Measurements from ENCODE around the gene OR8B4.
"Not testable (repeated sequence)": the region's sequence is repeated elsewhere in the genome, so short reads cannot be mapped to it uniquely, and the experiment has no call there.

The OR8B4 gene, protein sequence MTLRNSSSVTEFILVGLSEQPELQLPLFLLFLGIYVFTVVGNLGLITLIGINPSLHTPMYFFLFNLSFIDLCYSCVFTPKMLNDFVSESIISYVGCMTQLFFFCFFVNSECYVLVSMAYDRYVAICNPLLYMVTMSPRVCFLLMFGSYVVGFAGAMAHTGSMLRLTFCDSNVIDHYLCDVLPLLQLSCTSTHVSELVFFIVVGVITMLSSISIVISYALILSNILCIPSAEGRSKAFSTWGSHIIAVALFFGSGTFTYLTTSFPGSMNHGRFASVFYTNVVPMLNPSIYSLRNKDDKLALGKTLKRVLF

DNA sequence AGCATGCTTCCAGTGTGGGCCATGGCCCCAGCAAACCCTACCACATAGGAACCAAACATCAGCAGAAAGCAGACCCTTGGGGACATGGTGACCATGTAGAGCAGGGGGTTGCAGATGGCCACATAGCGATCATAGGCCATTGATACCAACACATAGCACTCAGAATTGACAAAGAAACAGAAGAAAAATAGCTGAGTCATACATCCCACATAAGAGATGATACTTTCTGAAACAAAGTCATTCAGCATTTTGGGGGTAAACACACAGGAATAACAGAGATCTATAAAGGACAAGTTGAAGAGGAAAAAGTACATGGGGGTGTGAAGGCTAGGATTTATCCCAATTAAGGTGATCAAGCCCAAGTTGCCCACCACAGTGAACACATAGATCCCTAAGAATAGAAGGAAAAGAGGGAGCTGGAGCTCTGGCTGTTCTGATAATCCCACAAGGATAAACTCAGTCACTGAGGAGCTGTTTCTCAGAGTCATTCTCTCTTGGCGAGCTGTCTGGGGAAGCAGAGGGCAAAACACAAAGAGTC, at the start of gene OR8B4:
Gene OR8B4, minus strand, starts transcription at position 488 of the 538 bp plus-strand sequence. Its CDS starts 0 bp downstream, at position 488.
- no peak for DNase-seq (ENCODE audit: low read depth in 2 of 2)

DNA sequence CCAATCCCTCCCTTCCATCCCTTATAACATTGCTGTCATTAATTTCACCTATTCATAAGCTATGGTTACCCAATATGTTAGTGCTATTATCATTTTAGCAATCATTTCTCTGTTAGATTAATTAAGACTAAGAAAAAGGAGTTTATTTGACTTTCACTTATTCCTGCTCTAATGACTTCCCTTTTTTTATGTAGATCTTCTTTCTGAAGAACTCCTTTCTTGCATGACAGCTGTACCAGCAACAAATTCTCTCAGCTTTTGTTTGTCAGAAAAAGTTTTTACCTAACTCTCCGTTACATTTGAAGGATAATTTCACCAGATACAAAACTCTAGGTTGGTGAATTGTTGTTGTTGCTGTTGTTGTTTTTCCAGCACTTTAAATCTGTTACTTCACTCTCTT, 49.4 kb upstream of the OR8B4 start:
- no peak for DNase-seq (ENCODE audit: low read depth in 2 of 2)

DNA sequence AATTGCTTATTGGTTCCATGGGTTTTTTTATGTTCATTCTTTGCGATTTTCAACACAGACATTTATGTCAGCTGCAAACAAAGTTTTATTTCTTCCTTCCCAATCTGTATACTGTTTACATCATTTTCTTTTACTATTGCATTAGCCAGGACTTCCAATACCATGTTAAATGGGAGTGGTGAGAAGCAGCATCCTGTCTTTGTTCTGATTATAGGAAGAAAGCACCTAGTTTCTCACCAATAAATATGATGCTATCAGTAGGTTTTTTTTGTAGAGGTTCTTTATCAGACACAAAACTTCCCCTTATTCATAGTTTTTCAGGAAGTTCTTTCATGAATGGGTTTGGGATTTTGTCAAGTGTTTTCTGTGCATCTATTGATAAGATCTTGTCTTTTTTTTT, 48.8 kb upstream of the OR8B4 start:
- DNase-seq (ENCODE audit: low read depth in 2 of 2): no peak

DNA sequence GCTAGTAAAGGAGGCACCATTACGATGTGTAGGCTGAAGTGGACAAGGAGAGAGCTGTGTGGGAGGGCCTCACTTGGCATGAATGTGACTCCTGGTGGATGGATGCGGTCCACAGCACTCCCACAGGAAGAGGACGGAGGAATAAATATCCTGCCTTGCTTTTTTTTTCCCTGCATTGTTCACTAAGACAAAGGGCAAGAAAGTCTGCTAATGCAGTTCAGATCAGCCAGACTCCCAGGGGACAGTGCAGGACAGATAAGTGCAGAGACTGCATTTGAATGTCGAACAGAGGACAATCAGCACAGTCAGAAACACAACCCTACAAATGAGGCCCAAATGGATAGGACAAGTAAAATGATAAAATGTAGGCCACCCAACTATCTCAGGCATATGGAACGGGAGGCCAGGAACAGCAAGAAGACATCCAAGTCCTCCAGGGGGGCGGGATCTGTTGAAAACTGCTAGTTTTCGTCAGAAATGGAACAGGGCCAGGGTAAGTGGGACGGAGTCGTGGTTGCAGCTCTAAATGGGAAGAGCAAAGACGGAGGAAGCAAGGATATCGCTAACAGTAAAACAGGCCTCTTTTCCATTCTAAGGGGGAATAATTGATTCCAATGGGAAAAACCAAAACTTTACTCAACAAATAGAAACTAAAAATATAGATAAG, 46.0 kb upstream of the OR8B4 start:
- no peak for DNase-seq (ENCODE audit: low read depth in 2 of 2)

DNA sequence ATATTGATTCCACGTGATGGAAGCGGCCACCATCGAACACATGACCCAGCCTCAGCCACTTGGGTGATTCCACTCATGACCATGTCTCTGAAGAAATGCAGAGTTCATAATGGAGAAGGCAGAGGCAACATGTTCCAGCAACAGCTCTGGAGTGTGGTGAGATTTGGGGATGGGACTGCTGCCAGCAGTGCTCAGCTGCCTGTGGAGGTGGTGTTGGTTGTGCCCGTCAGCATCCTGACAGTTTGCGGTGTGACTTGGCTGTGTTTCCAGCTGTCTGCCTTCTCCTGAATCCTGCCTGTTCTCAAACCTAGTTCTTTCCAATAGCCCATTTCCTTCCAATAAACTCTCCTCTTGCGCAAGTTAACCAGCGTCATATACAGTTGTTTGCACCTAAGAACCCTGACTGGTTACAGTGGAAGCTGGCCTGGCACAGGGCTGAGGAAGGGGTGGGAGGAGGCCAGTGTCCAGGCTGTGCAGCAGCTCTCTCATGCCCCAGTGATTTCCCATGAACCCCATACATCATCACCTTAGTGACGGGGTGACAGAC, 42.8 kb upstream of the OR8B4 start:
- no peak for DNase-seq (ENCODE audit: low read depth in 2 of 2)

DNA sequence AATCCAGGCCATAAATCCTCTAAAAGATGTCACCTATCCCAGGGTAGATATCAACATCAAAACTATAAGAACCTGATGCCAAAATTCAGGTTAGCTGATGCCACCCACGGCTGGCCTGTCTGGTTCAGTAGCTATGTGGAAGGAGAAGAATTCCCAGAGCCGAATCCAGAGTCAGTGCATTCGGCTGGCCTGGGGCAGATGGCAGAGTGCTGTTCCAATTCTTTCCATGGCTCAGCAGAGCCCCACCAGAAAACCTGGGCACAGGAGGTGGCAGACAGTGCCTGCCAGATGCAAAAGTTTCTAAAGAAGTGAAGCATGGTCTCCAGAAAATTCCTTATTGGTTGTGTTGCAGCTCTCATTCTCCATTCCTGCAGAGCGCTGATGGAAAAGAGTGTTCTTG, 40.7 kb upstream of the OR8B4 start:
- DNase-seq (ENCODE audit: low read depth in 2 of 2): no peak

DNA sequence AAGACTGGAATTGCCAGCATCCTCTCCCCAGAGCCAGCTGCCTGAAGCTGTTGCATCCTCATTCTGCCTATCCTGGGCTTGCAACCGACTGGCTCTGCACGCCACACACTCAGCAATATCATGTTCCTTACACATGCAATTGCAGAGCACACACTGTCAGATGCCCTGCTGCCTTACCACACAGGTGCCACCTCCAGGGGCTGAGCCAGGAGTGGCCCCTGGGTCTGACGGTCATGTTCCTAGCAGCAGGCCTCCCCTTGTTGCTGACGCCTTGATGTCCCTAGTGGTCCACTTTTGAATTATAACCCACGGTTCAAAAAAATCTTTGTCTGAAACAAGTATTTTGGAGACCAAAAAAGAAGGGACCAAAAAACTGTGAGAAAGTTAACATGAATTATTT, 39.3 kb upstream of the OR8B4 start:
- no peak for DNase-seq (ENCODE audit: low read depth in 2 of 2)

DNA sequence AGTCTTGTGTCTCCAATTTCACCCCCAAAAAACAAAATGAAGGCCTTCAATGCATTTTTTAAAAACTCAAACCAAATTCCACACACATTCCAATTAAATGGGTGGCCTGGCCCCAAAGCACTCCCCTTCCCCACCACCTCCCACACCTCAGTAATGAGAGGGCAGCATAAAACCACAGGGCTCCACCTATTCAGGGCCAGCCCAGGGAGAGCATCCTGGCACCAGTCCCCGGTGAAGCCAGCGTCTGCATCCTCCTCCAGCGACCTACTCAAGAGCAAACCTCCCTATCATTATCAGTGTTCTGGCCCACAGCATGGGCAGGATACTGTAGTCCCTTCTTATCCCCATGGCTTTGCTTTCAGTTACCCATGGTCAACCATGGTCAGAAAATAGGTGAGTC, 38.7 kb upstream of the OR8B4 start:
- DNase-seq (ENCODE audit: low read depth in 2 of 2): no peak

DNA sequence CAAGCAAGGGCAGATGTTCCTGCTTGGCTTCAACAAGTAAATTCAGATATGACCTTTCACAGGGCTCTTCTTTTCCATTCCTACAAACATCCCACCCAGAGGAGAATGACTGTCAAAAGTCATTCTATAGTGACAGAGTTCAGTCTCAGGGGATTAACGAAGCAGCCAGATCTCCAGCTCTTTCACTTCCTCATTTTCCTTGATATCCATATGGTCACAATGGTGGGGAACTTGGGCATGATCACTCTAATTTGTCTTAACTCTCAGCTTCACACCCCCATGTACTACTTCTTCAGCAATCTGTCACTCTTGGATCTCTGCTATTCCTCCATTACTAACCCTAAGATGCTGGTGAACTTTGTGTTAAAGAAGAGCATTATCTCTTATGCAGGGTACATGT, 35.8 kb upstream of the OR8B4 start:
- DNase-seq (ENCODE audit: low read depth in 2 of 2): no peak

DNA sequence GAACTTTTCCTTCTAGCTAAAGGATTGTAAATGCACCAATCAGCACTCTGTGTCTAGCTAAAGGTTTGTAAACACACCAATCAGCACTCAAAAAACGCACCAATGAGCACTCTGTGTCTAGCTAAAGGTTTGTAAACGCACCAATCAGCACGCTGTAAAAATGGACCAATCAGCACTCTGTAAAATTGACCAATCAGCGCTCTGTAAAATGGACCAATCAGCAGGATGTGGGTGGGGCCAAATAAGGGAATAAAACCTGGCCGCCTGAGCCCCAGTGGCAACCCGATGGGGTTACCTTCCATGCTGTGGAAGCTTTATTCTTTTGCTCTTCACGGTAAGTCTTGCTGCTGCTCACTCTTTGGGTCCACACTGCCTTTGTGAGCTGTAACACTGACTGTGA, 34.7 kb upstream of the OR8B4 start:
- not testable (repeated sequence) for DNase-seq (ENCODE audit: low read depth in 2 of 2)

DNA sequence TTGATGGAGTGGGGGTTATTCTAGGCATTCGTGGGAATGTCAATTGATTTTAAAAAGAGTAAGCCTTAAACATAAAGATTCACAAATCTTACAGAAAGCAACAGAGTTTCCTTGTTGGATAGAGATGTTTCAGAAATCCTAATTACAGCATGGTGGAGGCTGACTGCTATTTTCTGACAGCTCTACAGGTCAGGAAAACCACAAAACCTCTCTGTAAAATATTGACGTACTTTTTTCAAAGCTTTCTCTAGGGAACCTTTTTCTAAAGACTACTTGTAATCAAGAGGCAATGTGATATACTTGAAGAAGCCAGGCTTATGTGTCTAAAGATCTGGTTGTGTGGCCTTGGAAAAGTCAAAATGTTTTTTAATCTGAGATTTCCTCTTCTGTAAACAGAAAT, 29.9 kb upstream of the OR8B4 start:
- no peak for DNase-seq (ENCODE audit: low read depth in 2 of 2)

DNA sequence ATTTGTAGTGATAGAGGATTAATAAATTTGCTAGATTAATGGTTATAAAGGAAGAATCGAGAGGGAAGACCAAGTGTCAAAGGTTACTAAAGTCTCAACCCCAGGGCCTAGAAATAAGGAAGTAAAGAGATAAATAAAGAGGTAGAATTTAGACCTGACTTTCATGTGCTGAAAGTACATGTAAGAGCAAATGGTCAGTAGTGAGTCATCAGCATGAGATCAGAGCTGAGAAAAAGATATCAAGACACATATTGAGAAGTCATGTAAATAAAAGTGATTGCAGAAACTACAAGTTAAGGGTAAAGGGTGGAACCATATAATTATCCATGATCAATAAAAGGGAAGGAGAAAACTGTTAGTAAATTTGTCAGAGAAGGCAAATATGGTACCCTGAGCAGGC, 22.2 kb upstream of the OR8B4 start:
- no peak for DNase-seq (ENCODE audit: low read depth in 2 of 2)

DNA sequence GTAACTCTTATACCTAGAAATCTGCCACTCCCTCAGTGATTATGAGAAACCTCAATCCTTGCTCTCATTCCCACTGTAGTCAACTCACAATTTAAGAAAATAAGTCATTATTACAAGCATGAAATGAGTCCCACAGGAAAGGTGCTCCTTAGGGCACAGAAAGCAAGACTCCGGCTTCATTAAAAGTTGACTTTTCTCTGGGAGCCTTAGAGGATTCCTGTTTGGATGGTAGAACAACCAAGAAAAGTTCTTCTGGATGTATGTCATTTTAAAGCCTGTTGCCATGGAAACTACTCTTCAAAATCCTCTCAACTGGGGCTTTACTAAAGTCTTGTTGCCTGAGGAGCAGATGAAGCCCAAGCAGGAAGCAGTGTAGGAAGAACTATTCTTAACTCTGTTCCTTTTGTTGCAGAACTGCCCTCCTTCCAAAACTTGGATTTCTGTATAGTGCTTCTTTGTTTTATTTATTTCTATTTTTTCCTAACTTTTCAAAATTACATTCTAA, 21.0 kb upstream of the OR8B4 start, which contains the start of gene OR8B8:
Gene OR8B8, minus strand, starts transcription at position 51 of the 505 bp plus-strand sequence. CDS start 4,611 bp downstream, outside the sequence.
- DNase-seq (ENCODE audit: low read depth in 2 of 2): no peak

DNA sequence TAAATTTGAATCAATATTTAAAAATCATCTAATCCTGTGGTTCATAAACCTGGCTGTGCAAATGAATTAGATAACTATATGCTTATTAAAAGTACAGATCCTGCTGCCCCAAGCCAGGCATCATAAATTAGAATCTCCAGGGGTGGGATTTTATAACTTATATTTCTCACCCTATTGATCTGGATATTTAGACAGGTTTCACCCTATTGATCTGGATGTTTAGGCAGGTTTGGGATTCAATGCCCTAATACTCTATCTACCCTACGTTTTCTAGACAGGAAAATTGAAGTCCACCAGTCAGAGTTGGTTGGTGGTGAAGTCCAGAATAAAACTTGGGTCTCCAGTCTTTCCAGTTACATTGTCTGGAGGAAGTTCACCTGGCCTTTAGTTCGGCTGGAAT, 18.2 kb upstream of the OR8B4 start:
- no peak for DNase-seq (ENCODE audit: low read depth in 2 of 2)

DNA sequence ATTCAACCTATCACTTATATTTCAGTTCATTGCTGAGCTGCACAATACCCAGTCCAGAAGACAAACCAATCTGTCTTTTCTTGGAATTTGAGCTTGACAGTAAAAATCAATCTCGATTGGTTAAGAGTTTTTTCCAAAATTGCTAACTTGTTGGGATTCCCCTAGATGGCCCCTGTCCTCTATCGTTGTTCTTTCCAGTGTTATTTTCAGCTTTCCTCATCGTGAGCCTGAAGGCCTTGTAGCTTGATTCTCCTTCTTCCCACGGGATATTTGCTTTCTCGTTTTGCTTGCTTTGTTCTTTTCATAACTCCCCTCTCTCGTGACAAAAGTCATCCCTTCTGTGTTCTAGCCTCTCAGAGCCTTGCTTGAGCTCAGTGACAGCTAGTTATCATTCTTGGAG, 17.8 kb upstream of the OR8B4 start:
- no peak for DNase-seq (ENCODE audit: low read depth in 2 of 2)

DNA sequence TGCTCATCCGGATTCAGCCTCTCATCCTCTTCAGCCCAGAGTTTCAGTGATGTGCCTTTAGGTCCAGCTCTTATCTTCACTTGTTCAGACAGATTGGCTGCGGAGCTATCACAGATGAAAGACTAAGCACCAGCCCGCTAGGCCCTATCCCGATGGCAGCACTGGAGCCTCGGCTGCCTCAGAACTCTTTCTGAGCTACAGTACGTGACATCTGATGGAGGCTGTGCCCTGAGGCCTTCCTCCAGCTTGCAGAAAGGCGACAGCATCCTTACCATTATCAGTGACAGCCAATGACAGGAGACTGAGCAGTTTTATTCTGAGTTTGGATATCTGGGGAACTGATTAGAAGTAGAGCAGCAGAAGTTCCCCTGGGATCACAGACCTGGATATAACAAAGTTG, 16.8 kb upstream of the OR8B4 start:
- DNase-seq (ENCODE audit: low read depth in 2 of 2): no peak

DNA sequence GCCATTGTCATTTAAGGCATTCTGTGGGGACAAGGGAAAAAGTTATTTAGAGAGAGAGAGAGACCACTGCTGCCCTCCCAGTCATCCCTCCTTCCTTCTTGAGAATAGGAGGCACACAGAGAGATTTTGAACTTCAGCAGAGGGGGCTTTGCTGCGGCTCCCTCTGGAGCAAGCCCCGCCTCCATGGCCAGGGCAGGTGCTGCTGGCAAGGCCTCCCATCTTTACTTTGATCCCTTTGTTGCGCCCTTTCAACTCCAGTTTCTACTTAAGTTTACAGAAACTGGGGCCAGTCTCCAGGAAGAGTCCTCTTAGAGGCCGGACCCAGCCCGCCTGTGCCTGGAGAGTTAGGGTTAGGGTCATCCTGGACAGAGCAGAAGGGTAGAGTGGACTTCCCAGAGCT, 16.4 kb upstream of the OR8B4 start:
- no peak for DNase-seq (ENCODE audit: low read depth in 2 of 2)

DNA sequence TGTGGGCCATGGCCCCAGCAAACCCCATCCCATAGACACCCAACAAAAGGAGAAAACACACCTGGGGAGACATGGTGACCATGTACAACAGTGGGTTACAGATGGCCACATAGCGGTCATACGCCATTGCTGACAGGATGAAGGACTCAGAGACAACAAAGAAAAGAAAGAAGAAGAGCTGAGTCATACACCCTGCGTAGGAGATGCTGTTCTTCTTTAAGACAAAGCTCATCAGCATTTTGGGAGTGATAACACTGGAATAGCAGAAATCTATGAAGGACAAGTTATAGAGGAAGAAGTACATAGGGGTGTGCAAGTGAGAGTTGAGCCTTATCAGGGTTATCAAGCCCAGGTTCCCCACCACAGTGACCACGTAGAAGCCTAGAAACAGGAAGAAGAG, 15.9 kb upstream of the OR8B4 start:
- no peak for DNase-seq (ENCODE audit: low read depth in 2 of 2)

DNA sequence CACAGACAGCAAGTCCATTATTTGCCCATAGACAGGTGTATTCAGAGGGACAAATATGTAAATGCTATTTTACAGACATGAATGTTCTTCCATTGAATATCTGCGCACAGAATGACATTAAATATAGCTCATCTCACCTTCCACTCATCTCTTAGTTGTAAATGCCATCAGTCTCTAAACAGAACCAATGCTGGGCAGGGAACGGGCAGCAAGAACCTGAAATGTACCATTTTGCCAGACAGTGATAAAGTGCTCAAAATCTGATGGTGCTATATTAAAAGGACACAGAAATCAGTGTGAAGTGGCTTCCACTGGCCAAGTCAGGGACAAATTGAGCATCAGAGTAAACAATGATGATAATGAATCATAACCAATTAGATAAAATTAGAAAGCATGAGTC, 10.0 kb upstream of the OR8B4 start:
- DNase-seq (ENCODE audit: low read depth in 2 of 2): no peak

DNA sequence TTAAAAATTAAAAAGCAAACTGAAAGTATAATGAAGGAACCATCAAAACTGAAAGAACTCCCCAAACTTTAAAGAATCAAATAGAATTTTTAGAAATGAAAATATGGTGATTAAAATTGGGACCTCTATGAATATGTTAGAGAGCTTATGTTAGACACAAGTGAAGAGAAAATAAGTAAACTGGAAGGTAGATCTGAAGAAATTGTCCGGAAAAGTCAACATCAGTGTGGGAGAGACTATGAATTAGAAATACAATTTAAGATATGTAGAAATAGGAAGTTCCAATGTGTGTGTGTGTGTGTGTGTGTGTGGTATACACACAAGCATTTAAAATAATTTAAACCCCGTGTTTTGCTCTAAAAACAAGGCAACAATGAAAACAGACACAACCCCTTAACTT, 4.9 kb upstream of the OR8B4 start:
- no peak for DNase-seq (ENCODE audit: low read depth in 2 of 2)

DNA sequence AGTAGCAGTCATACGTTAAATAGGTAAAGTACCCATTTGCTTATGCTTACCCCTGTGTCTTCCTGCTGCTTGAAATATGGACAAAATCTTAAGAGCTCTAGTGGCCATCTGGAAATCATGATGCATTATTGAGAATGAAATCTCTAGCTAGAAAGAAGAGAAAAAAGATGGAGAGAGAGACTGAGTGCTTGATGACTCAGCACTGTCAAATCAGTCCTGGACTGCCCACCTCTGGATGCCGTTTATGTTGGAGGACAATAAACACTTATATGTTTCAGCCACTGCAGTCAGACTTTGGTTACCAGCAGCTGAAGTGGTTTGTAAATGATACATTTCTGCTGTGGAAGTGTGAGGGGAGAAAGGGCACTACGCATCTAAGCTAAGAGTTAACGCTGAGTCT, 3.6 kb downstream of the OR8B4 start:
- no peak for DNase-seq (ENCODE audit: low read depth in 2 of 2)

DNA sequence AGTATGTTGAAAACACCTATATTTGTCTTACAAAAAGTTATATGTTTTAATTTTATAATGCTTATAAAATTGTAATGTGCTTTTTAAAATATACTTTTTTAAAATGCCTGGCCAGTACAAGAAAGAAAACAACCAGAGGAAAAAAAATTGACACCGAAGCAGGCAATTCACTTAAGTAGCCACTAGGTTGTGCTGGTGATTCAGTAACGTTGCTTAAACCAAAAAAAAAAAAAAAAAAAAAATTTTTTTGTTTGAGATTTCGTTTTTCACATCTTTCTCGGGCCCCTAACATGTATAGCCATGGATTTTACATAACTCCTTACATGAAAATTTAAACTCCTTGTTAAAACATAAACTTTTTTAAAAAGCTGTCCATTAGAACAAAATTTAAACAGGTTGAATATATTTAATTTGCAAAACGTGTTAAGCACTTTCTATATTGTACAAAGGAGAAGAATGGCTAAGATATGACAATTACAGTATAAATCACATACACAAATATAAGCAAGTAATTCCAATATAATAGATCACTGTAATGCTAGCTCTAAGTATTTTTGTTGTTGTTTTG, 9.2 kb downstream of the OR8B4 start:
- DNase-seq (ENCODE audit: low read depth in 2 of 2): no peak

Data from stimulated activated CD8-positive, alpha-beta memory T cell treated with anti-CD3 and anti-CD28 coated beads, Interleukin-2, amount 100 ng/mL, for 48 hours (primary cell).